Measurements from ENCODE around the gene PSME1. TPM values are rescaled to one million over a fixed set of nuclear protein-coding genes. Genes with fewer than 3 reads are reported as not detected.

Gene PSME1
- total RNA-seq, 1 experiment from 2014 or later = 76.8 TPM

GRCh38 chr14:24093207-24093900 lies 42.6 kb upstream of the PSME1 start:
- no peak for ATAC-seq
- peaks cover 32% of the 10 kb centered on the region for H3K4me1 Mint-ChIP-seq
- DNase-seq (ENCODE audit: low spot score) = no peak
- H3K4me3 Mint-ChIP-seq = peak overlapping the region; percentile 43
- TF ChIP-seq TP53 (CRISPR knock-in tag; IDR thresholded peaks at IDR 0.05) (no peak), ELF4 (CRISPR knock-in tag; IDR thresholded peaks at IDR 0.05; ENCODE audit: low read depth) (0 out of 2 replicates have a peak, but pooled peaks have one; percentile 69)
- no peaks in the 10 kb centered on the region for H3K9me3 Mint-ChIP-seq
- CTCF ChIA-PET = interaction anchor here (0.7 to 11.7 kb wide), 22 partner anchors 11 to 526 kb away, joined by 3 to 320 read pairs (median 4); partner anchors contain the start of genes AP1G2, CARMIL3, DCAF11 and EMC9
- peaks cover 10% of the 10 kb centered on the region for H3K27me3 Mint-ChIP-seq (ENCODE audit: low read depth)
- H3K27ac Mint-ChIP-seq = peak overlapping the region; percentile 98
- H3K36me3 Mint-ChIP-seq = peaks cover 11% of the 10 kb centered on the region
- POLR2A ChIA-PET = interaction anchor here (0.6 to 6.5 kb wide), 19 partner anchors 8 to 149 kb away, joined by 3 to 67 read pairs (median 7); partner anchors contain the start of genes CARMIL3, CHMP4A, DCAF11 and EMC9

- peaks cover 11% of the 10 kb centered on the region for H3K36me3 Mint-ChIP-seq
- H3K9me3 Mint-ChIP-seq = no peaks in the 10 kb centered on the region
- H3K27me3 Mint-ChIP-seq (ENCODE audit: low read depth) = peaks cover 10% of the 10 kb centered on the region
- CTCF ChIA-PET = interaction anchor here (0.5 to 11.7 kb wide), 28 partner anchors 11 to 1299 kb away, joined by 3 to 320 read pairs (median 4); partner anchors contain the start of genes AP1G2, CARMIL3, DCAF11 and EMC9
- H3K4me1 Mint-ChIP-seq = peaks cover 32% of the 10 kb centered on the region
- peak; percentile 93 for ATAC-seq
- POLR2A ChIA-PET = interaction anchor here (0.6 to 6.5 kb wide), 20 partner anchors 9 to 148 kb away, joined by 3 to 67 read pairs (median 6); partner anchors contain the start of genes CARMIL3, CHMP4A, DCAF11 and EMC9
- peak within 1 kb of the TSS; percentile 98 for H3K4me3 Mint-ChIP-seq
- H3K27ac Mint-ChIP-seq = peak within 1 kb of the TSS; percentile 98
- peak; percentile 98 for DNase-seq (ENCODE audit: low spot score)
- TF ChIP-seq GTF2I (CRISPR knock-in tag; conservative IDR thresholded peaks at IDR 0.05) = no peak
- 0 out of 2 replicates have a peak, but pooled peaks have one; percentile 57 for TF ChIP-seq SMAD4 (CRISPR knock-in tag; IDR thresholded peaks at IDR 0.05)
- TF ChIP-seq ERG (CRISPR knock-in tag; IDR thresholded peaks at IDR 0.05) = no peak
- TF ChIP-seq CREM (CRISPR knock-in tag; IDR thresholded peaks at IDR 0.05) = no peak
- no peak for TF ChIP-seq ATF2 (CRISPR knock-in tag; IDR thresholded peaks at IDR 0.05; ENCODE audit: borderline replicate concordance, low read depth)
- TF ChIP-seq TCF7 (CRISPR knock-in tag; IDR thresholded peaks at IDR 0.05; ENCODE audit: low read depth) = peak; percentile 86
- TF ChIP-seq ESRRA (CRISPR knock-in tag; IDR thresholded peaks at IDR 0.05; ENCODE audit: borderline replicate concordance) = no peak
- TF ChIP-seq TEAD1 (CRISPR knock-in tag; IDR thresholded peaks at IDR 0.05) = peak; percentile 44; the same call in 1 of the 2 replicates
- peak; percentile 68 for TF ChIP-seq MAX (CRISPR knock-in tag; IDR thresholded peaks at IDR 0.05)
- TF ChIP-seq E2F5 (CRISPR knock-in tag; IDR thresholded peaks at IDR 0.05) = peak; percentile 90
- TF ChIP-seq IRF1 (CRISPR knock-in tag; IDR thresholded peaks at IDR 0.05) = peak; percentile 49; the same call in 1 of the 2 replicates
- TF ChIP-seq NR1H2 (CRISPR knock-in tag; IDR thresholded peaks at IDR 0.05) = no peak
- TF ChIP-seq ZNF512 (CRISPR knock-in tag; IDR thresholded peaks at IDR 0.05; ENCODE audit: borderline replicate concordance) = no peak
- TF ChIP-seq ELF4 (CRISPR knock-in tag; IDR thresholded peaks at IDR 0.05; ENCODE audit: low read depth) = 0 out of 2 replicates have a peak, but pooled peaks have one; percentile 45
- no peak for TF ChIP-seq ATF1 (CRISPR knock-in tag; IDR thresholded peaks at IDR 0.05)
- TF ChIP-seq E2F1 (CRISPR knock-in tag; IDR thresholded peaks at IDR 0.05) = peak; percentile 65; the same call in 1 of the 2 replicates
- TF ChIP-seq SMAD3 (CRISPR knock-in tag; IDR thresholded peaks at IDR 0.05; ENCODE audit: borderline replicate concordance) = no peak
- TF ChIP-seq ZNF671 (CRISPR knock-in tag; IDR thresholded peaks at IDR 0.05) = peak; percentile 67; the same call in 1 of the 2 replicates
- TF ChIP-seq ZMAT4 (CRISPR knock-in tag; IDR thresholded peaks at IDR 0.05) = no peak
- no peak; the same call in 1 of the 2 replicates for TF ChIP-seq PRRX2 (CRISPR knock-in tag; IDR thresholded peaks at IDR 0.05)
Measured at GRCh38 chr14:24093901-24094840, 41.8 kb upstream of the PSME1 start, which contains the start of gene PCK2. Gene PCK2, plus strand, starts transcription at chr14:24094311. Its CDS starts 95 bp downstream, at chr14:24094406.

All from WTC11 (cell line).